IMR-90 (cell line): ENCODE data around the gene RASSF10. TPM values are rescaled to one million over a fixed set of nuclear protein-coding genes. Genes with fewer than 3 reads are reported as not detected.

Source experiments
- ATAC-seq: fragments of 200-7000 bp; cut with Tn5 transposase; 2 replicates; pipeline ENCODE4 v1.9.1; 2020; ENCODE audit warnings: low read depth, mild to moderate bottlenecking, moderate library complexity
- BruUV-seq: library from RNA; stranded (reverse); fragments of 400-500 nt; replicated peaks from 2 replicates; lab custom pipeline; 2021; lab: Mats Ljungman, UMichigan
- CTCF ChIA-PET: fragments of 300-600 bp; formaldehyde crosslinking; extraction: SDS; loops from one replicate; lab custom pipeline; 2021; ENCODE audit warnings: antibody characterized with exemption; lab: Yijun Ruan, JAX
- POLR2A ChIA-PET: fragments of 300-600 bp; sonication (Branson Sonifier 250); formaldehyde crosslinking; loops from one replicate; lab custom pipeline; 2022; ENCODE audit warnings: antibody characterized with exemption; ENCODE audit not compliant: unreplicated experiment; lab: Charles Lee
- DNase-seq: peaks from one replicate; pipeline ENCODE4 v3.0.0; 2013
- H2AFZ ChIP-seq: replicated peaks from 2 replicates; pipeline ENCODE3; 2013; ENCODE audit warnings: low read length, mild to moderate bottlenecking; ENCODE audit not compliant: poor library complexity
- H2AK5ac ChIP-seq: 2 replicates; pipeline ENCODE4 v1.6.1; 2013; ENCODE audit warnings: low read depth, low read length, inconsistent platforms
- H2AK9ac ChIP-seq: replicated peaks from 2 replicates; pipeline ENCODE3; 2013; ENCODE audit warnings: mild to moderate bottlenecking, low read depth, low read length, moderate library complexity; ENCODE audit not compliant: poor library complexity
- H2BK120ac ChIP-seq: 2 replicates; pipeline ENCODE4 v1.6.1; 2013; ENCODE audit warnings: low read depth, low read length, inconsistent platforms
- H2BK15ac ChIP-seq: 3 replicates; pipeline ENCODE4 v1.6.1; 2013; ENCODE audit warnings: low read depth, low read length, inconsistent platforms
- H2BK20ac ChIP-seq: 2 replicates; pipeline ENCODE4 v1.6.1; 2013; ENCODE audit warnings: low read depth, mild to moderate bottlenecking, inconsistent platforms, low read length, moderate library complexity
- H2BK5ac ChIP-seq: 2 replicates; pipeline ENCODE4 v1.6.1; 2013; ENCODE audit warnings: mild to moderate bottlenecking, low read depth, low read length, inconsistent platforms; ENCODE audit not compliant: poor library complexity, severe bottlenecking
- H3K14ac ChIP-seq: replicated peaks from 2 replicates; pipeline ENCODE4 v1.6.1; 2013; ENCODE audit warnings: low read depth, low read length, inconsistent platforms
- H3K18ac ChIP-seq: 2 replicates; pipeline ENCODE4 v1.6.1; 2013; ENCODE audit warnings: low read depth, low read length, control low read depth
- H3K23ac ChIP-seq: 2 replicates; pipeline ENCODE4 v1.6.1; 2013; ENCODE audit warnings: low read depth, low read length, inconsistent platforms
- H3K27ac ChIP-seq: 2 replicates; pipeline ENCODE4 v1.5.1; 2013; ENCODE audit warnings: mild to moderate bottlenecking, control low read depth, low read length; ENCODE audit not compliant: insufficient read depth
- H3K27me3 ChIP-seq: 2 replicates; pipeline ENCODE4 v1.6.1; 2013; ENCODE audit warnings: low read length; ENCODE audit not compliant: control insufficient read depth, insufficient read depth
- H3K36me3 ChIP-seq: 2 replicates; pipeline ENCODE4 v1.6.1; 2013; ENCODE audit warnings: low read length, mixed read lengths; ENCODE audit not compliant: control insufficient read depth, insufficient read depth
- H3K4ac ChIP-seq: 2 replicates; pipeline ENCODE4 v1.6.1; 2013; ENCODE audit warnings: low read depth, low read length, inconsistent platforms
- H3K4me1 ChIP-seq: 2 replicates; pipeline ENCODE4 v1.6.1; 2013; ENCODE audit warnings: low read length, mixed read lengths; ENCODE audit not compliant: control insufficient read depth, insufficient read depth
- H3K4me2 ChIP-seq: 2 replicates; pipeline ENCODE4 v1.6.1; 2013; ENCODE audit warnings: low read depth, mild to moderate bottlenecking, control low read depth, low read length, moderate library complexity
- H3K4me3 ChIP-seq: 2 replicates; pipeline ENCODE4 v1.5.1; 2013; ENCODE audit warnings: low read depth, mild to moderate bottlenecking, control low read depth, low read length, moderate library complexity; ENCODE audit not compliant: insufficient read depth
- H3K56ac ChIP-seq: 2 replicates; pipeline ENCODE4 v1.6.1; 2013; ENCODE audit warnings: low read length, inconsistent platforms; ENCODE audit not compliant: insufficient read depth; ENCODE audit errors: extremely low read depth
- H3K79me1 ChIP-seq, 2 experiments: 2 replicates each; pipeline ENCODE4 v1.6.1; 2013; ENCODE audit warnings: low read length in 2 of 2, inconsistent platforms in 1 of 2, low read depth in 1 of 2
- H3K9ac ChIP-seq: 2 replicates; pipeline ENCODE4 v1.6.1; 2013; ENCODE audit warnings: low read depth, low read length, control low read depth
- H3K9me1 ChIP-seq: 2 replicates; pipeline ENCODE4 v1.6.1; 2013; ENCODE audit warnings: low read length, inconsistent platforms; ENCODE audit not compliant: insufficient read depth
- H3K9me3 ChIP-seq: 2 replicates; pipeline ENCODE4 v1.6.1; 2013; ENCODE audit warnings: low read length; ENCODE audit not compliant: control insufficient read depth, insufficient read depth
- H4K20me1 ChIP-seq: 2 replicates; pipeline ENCODE4 v1.6.1; 2013; ENCODE audit warnings: low read length, inconsistent platforms; ENCODE audit not compliant: insufficient read depth
- H4K5ac ChIP-seq: 2 replicates; pipeline ENCODE4 v1.6.1; 2013; ENCODE audit warnings: mild to moderate bottlenecking, low read depth, low read length, control low read depth
- H4K8ac ChIP-seq, 2 experiments: 2 replicates each; pipeline ENCODE4 v1.6.1; 2013; ENCODE audit warnings: low read depth in 2 of 2, low read length in 2 of 2, control low read depth in 1 of 2, inconsistent platforms in 1 of 2
- H4K91ac ChIP-seq: 2 replicates; pipeline ENCODE4 v1.6.1; 2013; ENCODE audit warnings: low read depth, low read length, inconsistent platforms; ENCODE audit not compliant: insufficient read depth
- CEBPB ChIP-seq: IDR thresholded peaks from 2 replicates; pipeline ENCODE4 v1.6.1; 2012; ENCODE audit warnings: low read depth, low read length, improper control_type of control experiment
- CHD1 ChIP-seq: IDR thresholded peaks from 2 replicates; pipeline ENCODE4 v1.6.1; 2012; ENCODE audit warnings: low read depth, low read length, improper control_type of control experiment
- ELK1 ChIP-seq: fragments of 150-350 bp; IDR thresholded peaks from 2 replicates; pipeline ENCODE4 v1.6.1; 2016; ENCODE audit warnings: low read depth, mild to moderate bottlenecking, low read length, moderate library complexity, borderline replicate concordance
- FOS ChIP-seq: fragments of 150-350 bp; IDR thresholded peaks from 2 replicates; pipeline ENCODE4 v1.6.1; 2016; ENCODE audit warnings: low read depth, low read length
- MXI1 ChIP-seq: IDR thresholded peaks from 2 replicates; pipeline ENCODE4 v1.6.1; 2012; ENCODE audit warnings: low read depth, mild to moderate bottlenecking, low read length, moderate library complexity, borderline replicate concordance
- POLR2A ChIP-seq: IDR thresholded peaks from 2 replicates; pipeline ENCODE4 v1.6.1; 2012; ENCODE audit warnings: mild to moderate bottlenecking, low read depth, low read length
- RAD21 ChIP-seq: IDR thresholded peaks from 2 replicates; pipeline ENCODE4 v1.6.1; 2012; ENCODE audit warnings: low read length, improper control_type of control experiment
- RFX5 ChIP-seq: IDR thresholded peaks from 2 replicates; pipeline ENCODE4 v1.8.0; 2012; ENCODE audit warnings: low read depth, mild to moderate bottlenecking, low read length, moderate library complexity
- SMC3 ChIP-seq: fragments of 150-350 bp; IDR thresholded peaks from 2 replicates; pipeline ENCODE4 v1.6.1; 2016; ENCODE audit warnings: low read depth, mild to moderate bottlenecking, antibody characterized with exemption, low read length, moderate library complexity
- WGBS, 2 experiments: methylation state at CpG; one replicate each; pipeline versions ENCODE4 v1.1.5 to v1.1.7; 2013; ENCODE audit warnings: missing lambda C conversion rate in 2 of 2; ENCODE audit not compliant: insufficient read length in 1 of 2; ENCODE audit errors: extremely low coverage in 2 of 2; 5-methylcytosine and 5-hydroxymethylcytosine counted together
- dilution Hi-C: fragments of 300-500 bp; cut with HindIII; formaldehyde crosslinking; loops from one replicate; pipeline ENCODE4 v1.14.3; 2018; ENCODE audit warnings: low sequenced_read_pairs; ENCODE audit not compliant: unreplicated experiment
- in situ Hi-C: fragments of 300-500 bp; cut with MboI; formaldehyde crosslinking; loops from 3 replicates; pipeline ENCODE4 v1.14.3; 2019; ENCODE audit warnings: low sequenced_read_pairs, inconsistent platforms, mixed read lengths
- intact Hi-C: fragments of 100-400 bp; cut with micrococcal nuclease; formaldehyde crosslinking; loops from 2 replicates; pipeline ENCODE4 v1.10.0; 2022
- polyA plus RNA-seq, 3 experiments: library from polyadenylated mRNA; depleted of rRNA; stranded (reverse); fragments of >200 nt; gene quantifications; 2 replicates each; pipeline ENCODE4 v1.2.3, GENCODE V29; 2012; ENCODE audit warnings: low replicate concordance in 1 of 3
- total RNA-seq: library from RNA; depleted of rRNA; stranded (reverse); fragments of >200 nt; gene quantifications from 2 replicates; pipeline ENCODE4 v1.2.3, GENCODE V29; 2012
- TF ChIP-seq, protein P1 (sequence below): fragments of 150-350 bp; IDR thresholded peaks from 2 replicates; pipeline ENCODE4 v1.6.1; 2017; ENCODE audit warnings: mild to moderate bottlenecking, antibody characterized with exemption, low read length, low read depth

The RASSF10 gene
- total and polyA plus RNA-seq, 2 of the 4 experiments (the other 2 are of a cell fraction): not detected

DNA sequence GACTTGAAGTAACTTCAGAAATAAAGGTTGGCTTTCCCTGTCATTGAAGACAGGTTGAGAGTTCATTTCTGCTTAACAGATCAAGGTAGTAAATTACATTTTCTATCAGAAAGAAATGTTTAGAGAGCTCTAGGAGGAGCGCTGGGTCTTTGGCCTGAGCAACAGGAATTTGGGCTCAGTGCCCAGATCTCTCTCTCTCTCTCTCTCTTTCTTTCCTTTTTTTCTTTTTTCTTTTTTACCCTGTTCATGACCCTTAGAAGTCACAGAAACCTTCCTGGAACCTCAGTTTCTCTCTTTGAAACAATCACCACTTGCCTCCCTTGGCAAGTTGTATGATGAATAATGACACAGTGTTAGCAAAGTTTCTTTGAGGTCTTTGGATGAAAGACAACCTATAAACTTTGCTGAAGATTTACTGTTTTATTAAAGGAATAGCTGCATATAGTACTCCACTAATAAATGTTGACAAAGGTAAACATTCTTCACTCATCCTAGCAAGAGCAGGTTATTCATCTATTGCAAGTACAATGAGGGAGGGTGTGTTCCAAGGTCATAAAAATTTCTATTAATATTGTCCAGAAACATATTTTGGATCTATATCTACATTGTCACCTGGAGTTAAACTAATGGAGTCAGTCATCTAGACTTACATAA lies 35.5 kb upstream of the RASSF10 start:
- Histone ChIP-seq H2BK5ac (no peak overlapping the region), H2BK15ac (no peak overlapping the region), H2AK9ac (no peak overlapping the region), H2AFZ (no peak overlapping the region), H3K27me3 (peaks cover 47% of the 10 kb centered on the region), H3K14ac (no peak overlapping the region), H2AK5ac (no peak overlapping the region), H3K9me3 (peaks cover 3% of the 10 kb centered on the region; the same call in 1 of the 2 replicates), H3K4me1 (no peaks in the 10 kb centered on the region), H4K91ac (no peak overlapping the region), H4K20me1 (no peaks in the 10 kb centered on the region), H2BK120ac (no peak overlapping the region), H3K4me2 (no peak overlapping the region), H3K9ac (no peak overlapping the region), H3K23ac (no peak overlapping the region), H3K27ac (no peak overlapping the region), H3K79me1 (no peaks in the 10 kb centered on the region), H3K56ac (no peak overlapping the region), H4K8ac (no peak overlapping the region), H4K5ac (no peak overlapping the region), H3K18ac (no peak overlapping the region), H2BK20ac (no peak overlapping the region), H3K4ac (no peak overlapping the region), H3K36me3 (no peaks in the 10 kb centered on the region), H3K4me3 (no peak overlapping the region), H3K9me1 (no peaks in the 10 kb centered on the region)
- intact Hi-C loops: no loop called here
- no peak for ATAC-seq
- dilution Hi-C loops: loop anchor here (25.0 kb wide), 1 partner anchor 189 kb away; no protein-coding TSS in a partner anchor
- ChIA-PET POLR2A (no interaction called here), CTCF (interaction anchor here (0.7 kb wide), 1 partner anchor 180 kb away, joined by 3 read pairs; no protein-coding TSS in a partner anchor)
- no peak for DNase-seq
- no TSS peak for BruUV-seq
- in situ Hi-C loops: no loop called here
- no CpG with 5 or more reads among the region's 1 CpG for WGBS, 2 experiments
- no peak for TF ChIP-seq SMC3
- no peak for TF ChIP-seq CHD1
- no peak for TF ChIP-seq FOS
- TF ChIP-seq, protein P1, sequence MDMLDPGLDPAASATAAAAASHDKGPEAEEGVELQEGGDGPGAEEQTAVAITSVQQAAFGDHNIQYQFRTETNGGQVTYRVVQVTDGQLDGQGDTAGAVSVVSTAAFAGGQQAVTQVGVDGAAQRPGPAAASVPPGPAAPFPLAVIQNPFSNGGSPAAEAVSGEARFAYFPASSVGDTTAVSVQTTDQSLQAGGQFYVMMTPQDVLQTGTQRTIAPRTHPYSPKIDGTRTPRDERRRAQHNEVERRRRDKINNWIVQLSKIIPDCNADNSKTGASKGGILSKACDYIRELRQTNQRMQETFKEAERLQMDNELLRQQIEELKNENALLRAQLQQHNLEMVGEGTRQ: no peak
- TF ChIP-seq ELK1: no peak
- TF ChIP-seq MXI1: no peak
- TF ChIP-seq POLR2A: no peak
- no peak for TF ChIP-seq RFX5
- no peak for TF ChIP-seq RAD21
- TF ChIP-seq CEBPB: no peak
